A673 (cell line): ENCODE data around the gene CDKN3.

Experiments used
- CTCF ChIP-seq: fragments of 300-800, 200-600 bp; sonication (generic); conservative IDR thresholded peaks from 2 replicates; pipeline ENCODE4 v1.5.1; 2017; ENCODE audit warnings: low read depth, mild to moderate bottlenecking, antibody characterized with exemption, low read length, moderate library complexity, mixed read lengths
- EZH2 ChIP-seq: fragments of 200-600 bp; sonication (generic); IDR thresholded peaks from 2 replicates; pipeline ENCODE4 v1.6.1; 2017; ENCODE audit warnings: borderline replicate concordance, low read depth, mild to moderate bottlenecking, mixed read lengths, antibody characterized with exemption, low read length; ENCODE audit not compliant: poor library complexity, severe bottlenecking

- TF ChIP-seq CTCF (no peak), EZH2 (no peak)
These were observed 27.2 kb downstream of the CDKN3 start for GRCh38 chr14:54423991-54424390.
